NOMO-1 treated with dmso at 0.1 percent for 144 hours (cell line): Measurements from ENCODE around the gene RRM2.
A peak's percentile ranks its signal among the peaks of the same experiment; 100 is the strongest.

ENCODE experiments used
- DNase-seq: peaks from one replicate; lab custom pipeline; 2025; ENCODE audit not compliant: unreplicated experiment; lab: John Stamatoyannopoulos, UW

The RRM2 gene

GRCh38 chr2:10122500-10123280 is at the start of gene RRM2:
TSS of gene RRM2 (plus strand) at chr2:10122739. CDS start at chr2:10122799, 60 bp downstream.
- peak; percentile 94 for DNase-seq

- DNase-seq: no peak
These were observed 48.8 kb upstream of the RRM2 start for GRCh38 chr2:10073706-10074105.

- no peak for DNase-seq
These were observed 47.4 kb upstream of the RRM2 start for GRCh38 chr2:10075101-10075500.

- DNase-seq: no peak
These were observed 46.8 kb upstream of the RRM2 start for GRCh38 chr2:10075571-10076209.

- DNase-seq: no peak
These were observed 46.0 kb upstream of the RRM2 start for GRCh38 chr2:10076511-10076910.

- DNase-seq: no peak
These were observed 45.5 kb upstream of the RRM2 start for GRCh38 chr2:10076988-10077527.

GRCh38 chr2:10078001-10078400 is 44.5 kb upstream of the RRM2 start:
- DNase-seq: no peak

- DNase-seq: no peak
These were observed 43.8 kb upstream of the RRM2 start for GRCh38 chr2:10078704-10079265.

- DNase-seq: no peak
These were observed 43.2 kb upstream of the RRM2 start for GRCh38 chr2:10079266-10079869.

- DNase-seq: no peak
These were observed 42.5 kb upstream of the RRM2 start, which contains the start of gene CYS1 for GRCh38 chr2:10079870-10080535. TSS of gene CYS1 (minus strand) at chr2:10080411. CDS start at chr2:10080223, 188 bp downstream.

GRCh38 chr2:10080536-10081304 is 41.8 kb upstream of the RRM2 start:
- DNase-seq: no peak

- no peak for DNase-seq
These were observed 39.5 kb upstream of the RRM2 start for GRCh38 chr2:10083046-10083445.

- DNase-seq: no peak
These were observed 38.8 kb upstream of the RRM2 start for GRCh38 chr2:10083692-10084211.

GRCh38 chr2:10084223-10084865 is 38.2 kb upstream of the RRM2 start:
- DNase-seq: no peak

- no peak for DNase-seq
These were observed 37.4 kb upstream of the RRM2 start for GRCh38 chr2:10085043-10085667.

- DNase-seq: no peak
These were observed 36.9 kb upstream of the RRM2 start for GRCh38 chr2:10085668-10086059.

GRCh38 chr2:10086950-10087349 is 35.6 kb upstream of the RRM2 start:
- no peak for DNase-seq

GRCh38 chr2:10087360-10087759 is 35.2 kb upstream of the RRM2 start:
- DNase-seq: no peak

GRCh38 chr2:10089565-10090190 is 32.9 kb upstream of the RRM2 start:
- DNase-seq: no peak
